SU-DHL-6 (cell line): Measurements from ENCODE around the gene ZFHX3.
"Not testable (repeated sequence)": the region's sequence is repeated elsewhere in the genome, so short reads cannot be mapped to it uniquely, and the experiment has no call there.

ENCODE experiments used
- CTCF ChIP-seq: fragments of 200-600 bp; sonication (generic); IDR thresholded peaks from one replicate; pipeline ENCODE4 v1.5.1; 2017; ENCODE audit warnings: antibody characterized with exemption, mild to moderate bottlenecking, low read length, moderate library complexity; ENCODE audit not compliant: insufficient read depth, poor library complexity, severe bottlenecking
- EZH2phosphoT487 ChIP-seq: fragments of 200-600 bp; sonication (generic), shearing (Covaris generic); conservative IDR thresholded peaks from 2 replicates; pipeline ENCODE4 v1.6.1; 2018; ENCODE audit warnings: mild to moderate bottlenecking, antibody characterized with exemption, low read length, moderate library complexity, mixed read lengths

DNA sequence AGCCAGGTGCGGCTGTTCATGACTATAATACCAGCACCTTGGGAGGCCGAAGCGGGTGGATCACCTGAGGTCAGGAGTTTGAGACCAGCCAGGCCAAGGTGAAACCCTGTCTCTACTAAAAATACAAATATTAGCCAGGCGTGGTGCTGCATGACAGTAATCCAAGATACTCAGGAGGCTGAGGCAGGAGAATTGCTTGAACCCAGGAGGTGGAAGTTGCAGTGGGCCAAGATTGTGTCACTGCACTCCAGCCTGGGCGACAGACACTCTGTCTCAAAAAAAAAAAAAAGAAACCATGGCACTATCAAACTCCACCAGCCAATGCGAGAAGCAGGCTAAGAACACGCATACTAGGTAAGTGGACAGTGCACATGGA lies 58.7 kb downstream of the ZFHX3 start:
- TF ChIP-seq CTCF, EZH2phosphoT487: not testable (repeated sequence)
